ENCODE data around the gene NOMO2.
A peak's percentile ranks its signal among the peaks of the same experiment; 100 is the strongest.
"Not testable (repeated sequence)": the region's sequence is repeated elsewhere in the genome, so short reads cannot be mapped to it uniquely, and the experiment has no call there.

NOMO2 gene

GRCh38 chr16:18561727-18562314 is at the start of gene NOMO2:
TSS of gene NOMO2 (minus strand) at chr16:18562097. CDS start at chr16:18562040, 57 bp downstream.
- peak; percentile 5 for DNase-seq

- not testable (repeated sequence) for DNase-seq
Observed at GRCh38 chr16:18610147-18610803, 48.4 kb upstream of the NOMO2 start.

GRCh38 chr16:18608271-18608670 is 46.4 kb upstream of the NOMO2 start:
- not testable (repeated sequence) for DNase-seq

GRCh38 chr16:18603572-18604246 is 41.8 kb upstream of the NOMO2 start:
- not testable (repeated sequence) for DNase-seq

GRCh38 chr16:18598582-18598981 is 36.7 kb upstream of the NOMO2 start:
- DNase-seq: not testable (repeated sequence)

GRCh38 chr16:18597734-18598133 is 35.8 kb upstream of the NOMO2 start:
- not testable (repeated sequence) for DNase-seq

- peak; percentile 18 for DNase-seq
Observed at GRCh38 chr16:18597319-18597718, 35.4 kb upstream of the NOMO2 start.

GRCh38 chr16:18595796-18596195 is 33.9 kb upstream of the NOMO2 start:
- not testable (repeated sequence) for DNase-seq

GRCh38 chr16:18594880-18595279 is 33.0 kb upstream of the NOMO2 start:
- DNase-seq: peak; percentile 1

- DNase-seq: not testable (repeated sequence)
Observed at GRCh38 chr16:18593904-18594303, 32.0 kb upstream of the NOMO2 start.

- DNase-seq: not testable (repeated sequence)
Observed at GRCh38 chr16:18592982-18593381, 31.1 kb upstream of the NOMO2 start.

- peak; percentile 49 for DNase-seq
Observed at GRCh38 chr16:18591908-18592307, 30.0 kb upstream of the NOMO2 start.

- not testable (repeated sequence) for DNase-seq
Observed at GRCh38 chr16:18591441-18591840, 29.5 kb upstream of the NOMO2 start.

- not testable (repeated sequence) for DNase-seq
Observed at GRCh38 chr16:18589806-18590205, 27.9 kb upstream of the NOMO2 start.

- not testable (repeated sequence) for DNase-seq
Observed at GRCh38 chr16:18586560-18587540, 25.0 kb upstream of the NOMO2 start.

- not testable (repeated sequence) for DNase-seq
Observed at GRCh38 chr16:18585789-18586188, 23.9 kb upstream of the NOMO2 start.

GRCh38 chr16:18582902-18583301 is 21.0 kb upstream of the NOMO2 start:
- no peak for DNase-seq

GRCh38 chr16:18580396-18580795 is 18.5 kb upstream of the NOMO2 start:
- not testable (repeated sequence) for DNase-seq

- DNase-seq: not testable (repeated sequence)
Observed at GRCh38 chr16:18579261-18579660, 17.4 kb upstream of the NOMO2 start.

- DNase-seq: not testable (repeated sequence)
Observed at GRCh38 chr16:18577942-18578341, 16.0 kb upstream of the NOMO2 start.

- DNase-seq: not testable (repeated sequence)
Observed at GRCh38 chr16:18575945-18576344, 14.0 kb upstream of the NOMO2 start.

- DNase-seq: not testable (repeated sequence)
Observed at GRCh38 chr16:18575298-18575917, 13.5 kb upstream of the NOMO2 start.
